ENCODE results near the gene ATP6V0E1.

Gene ATP6V0E1

DNA sequence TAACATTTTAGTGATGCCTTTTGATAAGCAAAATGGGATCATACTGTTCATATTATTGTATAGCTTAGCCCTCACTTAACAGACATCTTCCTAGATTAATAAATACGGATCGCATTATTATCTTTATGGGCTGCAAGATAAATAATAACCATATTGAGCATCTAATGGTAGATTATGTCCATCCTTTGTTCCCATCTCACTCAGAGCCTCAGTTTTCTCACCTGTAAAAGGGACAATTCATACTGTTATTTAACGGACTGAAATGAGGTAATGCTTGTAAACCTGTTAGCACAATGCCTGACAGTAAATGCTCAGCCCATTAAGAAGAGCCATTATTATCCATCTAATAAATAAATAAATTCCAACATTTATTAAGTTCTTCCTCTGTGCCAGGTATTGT lies 27.3 kb upstream of the ATP6V0E1 start:
- no peak for FAIRE-seq
- no peak for DNase-seq (ENCODE audit: insufficient read length, low spot score)

DNA sequence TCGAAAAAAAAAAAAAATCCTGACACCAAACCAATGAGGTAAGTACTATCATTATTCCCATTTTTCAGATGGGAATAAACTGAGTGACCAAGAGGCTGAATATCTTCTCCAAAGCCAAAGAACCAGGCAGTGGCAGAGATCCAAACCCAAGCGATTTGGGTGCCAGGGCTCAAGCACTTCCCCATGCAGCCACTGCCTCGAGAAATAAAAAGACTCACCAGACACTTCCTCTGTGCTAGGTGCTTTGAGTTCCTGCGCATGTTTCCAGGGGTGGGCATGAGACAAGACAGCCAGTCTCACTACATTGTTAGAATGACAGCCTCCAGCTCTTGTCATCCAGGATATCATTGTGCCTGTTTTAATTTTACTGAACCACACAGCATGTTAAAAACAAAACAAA lies 26.6 kb upstream of the ATP6V0E1 start:
- FAIRE-seq = no peak
- no peak for DNase-seq (ENCODE audit: insufficient read length, low spot score)

DNA sequence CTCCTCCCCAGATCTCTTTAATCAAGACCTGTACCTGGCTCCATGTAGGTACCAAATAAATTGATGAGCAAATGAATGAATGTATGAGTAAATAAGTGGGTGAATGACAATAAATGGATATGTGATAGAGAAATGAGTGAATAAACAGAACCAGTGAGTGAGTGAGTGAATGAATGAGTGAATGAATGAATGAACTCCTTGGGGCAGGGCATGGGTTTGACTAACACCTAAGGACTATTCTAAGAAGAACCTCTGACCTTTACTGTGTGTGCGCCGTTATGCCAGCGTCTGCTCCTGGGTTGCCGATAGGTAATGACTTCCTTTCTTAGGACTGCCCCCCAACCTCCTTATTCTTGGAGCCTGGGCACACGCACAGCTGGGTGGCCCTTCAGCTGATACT lies 26.1 kb upstream of the ATP6V0E1 start:
- FAIRE-seq (no peak), DNase-seq (ENCODE audit: insufficient read length, low spot score) (no peak)

DNA sequence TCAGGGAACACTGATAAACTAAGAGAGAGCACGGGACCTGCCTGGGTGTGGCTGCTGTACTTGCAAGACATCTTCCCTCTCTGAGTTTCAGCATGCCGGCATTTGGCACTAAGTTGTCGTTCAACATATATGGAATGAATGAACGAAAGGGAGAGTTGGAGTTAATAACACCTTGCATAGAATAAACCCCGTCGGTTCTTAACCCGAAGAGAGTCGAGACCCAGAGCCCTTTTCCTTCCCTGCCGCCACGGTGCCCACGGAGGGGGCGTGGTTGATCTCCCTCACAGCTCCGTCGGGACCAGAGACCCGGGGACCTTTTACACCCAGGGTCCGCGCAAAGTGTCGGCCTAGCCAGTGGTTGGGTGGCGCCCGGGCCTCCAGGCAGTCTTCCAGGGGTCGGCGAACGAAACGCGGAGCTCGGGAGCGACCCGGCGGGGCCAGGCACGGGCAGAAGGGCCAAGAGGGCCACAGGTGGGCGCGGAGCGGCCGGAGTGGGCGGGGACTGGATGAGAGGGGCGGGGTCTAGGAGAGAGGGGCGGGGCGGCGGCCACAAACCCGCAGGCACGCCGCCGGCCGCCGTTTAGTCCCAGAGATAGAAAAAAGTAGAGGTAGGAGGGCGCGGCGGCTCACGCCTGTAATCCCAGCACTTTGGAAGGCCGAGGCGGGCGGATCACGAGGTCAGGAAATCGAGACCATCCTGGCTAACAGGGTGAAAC lies 25.1 kb upstream of the ATP6V0E1 start:
- FAIRE-seq (no peak), DNase-seq (ENCODE audit: insufficient read length, low spot score) (no peak)

DNA sequence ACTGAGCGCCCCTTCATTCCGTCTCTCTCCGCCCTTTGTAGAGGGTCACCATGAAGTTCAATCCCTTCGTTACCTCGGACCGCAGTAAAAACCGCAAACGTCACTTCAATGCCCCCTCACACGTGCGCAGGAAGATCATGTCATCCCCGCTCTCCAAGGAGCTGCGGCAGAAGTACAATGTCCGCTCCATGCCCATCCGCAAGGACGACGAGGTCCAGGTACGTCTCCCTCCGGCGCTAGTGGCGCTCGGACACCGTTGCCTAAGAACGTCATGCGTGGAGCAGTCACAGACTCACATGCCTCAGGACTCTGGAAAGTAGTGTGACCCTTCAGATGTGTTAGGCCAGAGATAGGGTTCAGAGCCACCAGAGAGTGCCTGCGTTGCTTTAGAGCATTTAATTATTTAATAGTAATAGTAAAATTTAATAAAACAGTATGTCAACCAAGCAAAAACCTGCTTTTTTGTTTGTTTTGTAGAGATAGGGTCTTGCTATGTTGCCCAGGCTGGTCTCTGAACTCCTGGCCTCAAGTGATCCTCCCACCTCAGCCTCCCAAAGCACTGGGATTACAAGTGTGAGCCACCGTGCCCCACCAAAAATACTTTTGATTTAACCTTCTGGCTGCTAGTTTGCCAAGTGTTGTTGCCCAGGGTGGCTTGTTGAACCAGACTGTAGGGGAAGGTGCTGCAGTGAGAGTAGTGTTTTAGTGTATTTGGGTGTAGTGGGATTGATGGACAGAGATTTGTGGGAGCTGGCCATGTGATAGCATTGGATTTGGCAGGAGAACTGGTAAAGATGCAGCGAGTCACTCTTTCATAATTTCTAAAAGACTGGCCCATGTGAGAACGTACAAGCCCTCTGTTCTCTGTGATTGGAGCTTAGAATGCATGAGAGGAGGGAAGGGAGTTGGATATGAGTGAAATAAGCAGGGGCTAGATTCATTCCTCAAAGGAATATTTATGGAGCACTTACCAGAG lies 23.5 kb upstream of the ATP6V0E1 start:
- peak; percentile 36 for FAIRE-seq
- no peak for DNase-seq (ENCODE audit: insufficient read length, low spot score)

DNA sequence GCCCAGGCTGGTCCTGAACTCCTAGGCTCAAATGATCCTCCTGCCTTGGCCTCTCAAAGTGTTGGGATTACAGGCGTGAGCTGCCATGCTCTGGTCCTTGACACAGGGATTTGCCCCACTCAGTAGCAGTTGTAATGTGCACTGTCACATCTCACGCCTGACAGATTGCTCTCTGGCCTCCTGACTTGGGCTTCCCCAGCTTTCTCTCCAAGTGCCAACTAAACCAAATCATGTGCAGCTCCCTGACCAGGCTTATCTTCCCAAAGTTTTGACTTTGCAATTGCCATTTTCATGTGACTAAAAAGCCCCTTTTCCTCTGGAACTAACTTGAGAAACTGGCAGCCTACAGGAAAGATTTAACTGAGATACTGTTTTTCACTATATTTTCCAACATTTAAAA lies 13.7 kb upstream of the ATP6V0E1 start:
- DNase-seq (ENCODE audit: insufficient read length, low spot score) = no peak
- FAIRE-seq = no peak

DNA sequence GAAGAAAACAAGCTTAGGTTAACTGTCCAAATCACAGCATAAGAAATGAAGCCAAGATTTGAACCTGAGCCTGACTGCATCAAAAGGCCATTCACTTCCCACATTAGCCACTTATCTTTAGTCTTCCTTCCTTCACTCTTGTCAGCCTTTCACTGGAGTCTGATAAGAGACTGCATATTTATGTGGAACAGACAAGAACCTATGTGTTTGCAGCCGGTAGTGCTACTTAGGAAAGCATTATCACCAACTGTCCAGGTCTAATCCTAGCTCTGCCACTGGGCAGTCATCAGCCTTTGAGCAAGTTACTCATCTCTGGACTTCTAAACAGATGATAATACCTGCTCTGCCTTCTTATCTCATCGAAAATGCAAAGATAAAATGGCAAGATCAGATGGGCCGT lies 12.1 kb upstream of the ATP6V0E1 start:
- DNase-seq (ENCODE audit: insufficient read length, low spot score) (no peak), FAIRE-seq (no peak)

DNA sequence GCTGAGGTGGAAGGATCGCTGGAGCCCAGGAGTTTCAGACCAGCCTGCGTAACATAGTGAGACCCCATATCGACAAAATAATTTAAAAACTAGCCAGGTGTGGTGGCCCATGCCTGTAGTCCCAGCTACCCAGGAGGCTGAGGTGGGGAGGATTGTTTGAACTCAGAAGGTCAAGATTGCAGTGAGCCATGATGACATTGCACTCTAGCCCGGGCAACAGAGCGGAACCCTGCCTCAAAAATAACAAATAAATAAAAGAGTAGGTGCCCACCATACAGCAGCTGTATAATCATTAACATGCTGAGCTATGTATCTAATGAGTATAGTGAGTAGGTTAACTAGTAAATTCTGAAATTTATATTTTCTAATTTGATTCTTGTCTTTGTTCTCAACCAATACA lies 11.0 kb upstream of the ATP6V0E1 start:
- FAIRE-seq (no peak), DNase-seq (ENCODE audit: insufficient read length, low spot score) (no peak)

DNA sequence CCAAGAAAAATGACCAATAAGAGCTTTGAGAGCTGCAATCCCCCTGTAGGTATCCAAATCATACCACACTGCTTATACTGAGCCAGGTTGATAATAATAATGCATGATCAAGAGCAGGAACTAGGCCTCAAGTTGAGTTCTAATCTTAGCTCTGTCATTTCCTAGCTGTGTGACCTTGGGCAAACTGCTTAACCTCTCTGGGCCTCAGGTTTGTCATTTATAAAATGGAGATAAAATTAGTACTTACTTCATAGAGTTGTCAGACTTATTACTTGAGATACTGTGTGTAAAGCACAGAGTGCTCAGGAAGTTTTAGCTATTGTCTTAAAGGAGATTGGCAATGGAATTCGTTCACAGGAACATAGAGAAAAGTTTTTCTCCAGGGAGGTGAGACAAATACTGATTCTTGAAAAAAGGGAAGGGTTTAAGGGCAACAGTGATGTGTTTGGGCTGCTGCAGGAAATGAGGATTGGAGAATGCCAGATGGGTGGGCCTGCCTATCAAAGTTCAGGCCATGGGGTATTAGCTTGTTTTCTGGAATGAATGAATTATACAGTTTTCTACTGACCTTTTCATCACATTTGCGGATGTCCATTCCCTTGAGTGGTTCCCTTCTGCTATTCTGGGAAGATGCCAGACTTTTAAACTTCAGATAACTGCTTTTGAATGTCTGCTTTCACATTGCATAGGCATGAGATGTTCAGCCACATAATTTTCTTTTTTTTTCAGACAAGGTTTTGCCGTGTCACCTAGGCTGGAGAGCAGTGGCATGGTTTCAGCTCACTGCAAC lies 10.2 kb upstream of the ATP6V0E1 start:
- no peak for DNase-seq (ENCODE audit: insufficient read length, low spot score)
- FAIRE-seq = no peak

DNA sequence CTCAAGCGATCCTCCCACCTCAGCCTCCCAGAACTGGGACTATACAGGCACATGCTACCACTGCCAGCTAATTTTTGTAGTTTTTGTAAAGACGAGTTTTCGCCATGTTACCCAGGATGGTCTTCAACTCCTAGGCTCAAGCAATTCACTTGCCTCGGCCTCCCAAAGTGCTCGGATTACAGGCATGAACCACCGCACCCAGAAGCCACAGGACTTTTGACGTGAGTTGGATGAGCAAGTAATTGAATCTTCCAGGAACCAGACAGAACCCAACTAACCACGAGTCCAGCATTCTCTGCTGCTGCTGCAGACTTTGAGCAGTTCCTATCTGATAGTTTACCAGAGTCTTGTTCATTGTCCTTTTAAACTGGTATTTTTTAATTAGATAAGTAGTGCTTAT lies 9.6 kb upstream of the ATP6V0E1 start:
- FAIRE-seq (no peak), DNase-seq (ENCODE audit: insufficient read length, low spot score) (no peak)

DNA sequence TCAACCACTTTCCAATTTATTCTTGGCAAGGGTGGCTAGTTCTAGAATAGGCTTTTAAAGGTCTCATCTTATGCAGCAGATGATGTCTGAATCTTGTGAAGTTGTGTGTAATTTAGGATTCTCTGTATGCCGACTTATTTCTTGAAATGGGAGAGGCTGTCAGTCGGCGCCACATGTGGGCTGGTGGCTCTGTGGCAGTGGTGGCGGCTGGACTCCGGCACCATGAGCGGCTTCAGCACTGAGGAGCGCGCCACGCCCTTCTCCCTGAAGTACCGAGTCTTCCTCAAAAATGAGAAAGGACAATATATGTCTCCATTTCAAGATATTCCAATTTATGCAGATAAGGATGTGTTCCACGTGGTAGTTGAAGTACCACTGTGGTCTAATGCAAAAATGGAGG lies 8.3 kb upstream of the ATP6V0E1 start:
- FAIRE-seq = no peak

DNA sequence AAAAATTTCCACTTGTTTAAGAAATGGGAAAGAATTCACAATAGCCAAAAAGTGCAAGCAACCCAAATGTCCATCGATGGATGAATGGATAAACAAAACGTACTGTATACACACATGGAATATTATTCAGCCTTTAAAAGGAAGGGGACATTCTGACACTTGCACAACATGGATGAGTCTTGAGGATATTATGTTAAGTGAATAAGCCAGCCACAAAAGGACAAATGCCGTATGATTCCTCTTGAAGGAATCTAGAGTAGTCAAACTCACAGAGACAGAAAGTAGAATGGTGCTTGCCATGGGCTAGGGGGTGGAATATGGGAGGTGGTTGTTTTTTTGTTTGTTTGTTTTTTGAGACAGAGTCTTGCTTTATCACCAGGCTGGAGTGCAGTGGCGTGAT lies 3.8 kb upstream of the ATP6V0E1 start:
- no peak for DNase-seq (ENCODE audit: insufficient read length, low spot score)
- FAIRE-seq = no peak

More for the DNA sequence above, 8.3 kb upstream of the ATP6V0E1 start:
- DNase-seq (ENCODE audit: insufficient read length, low spot score) = no peak

DNA sequence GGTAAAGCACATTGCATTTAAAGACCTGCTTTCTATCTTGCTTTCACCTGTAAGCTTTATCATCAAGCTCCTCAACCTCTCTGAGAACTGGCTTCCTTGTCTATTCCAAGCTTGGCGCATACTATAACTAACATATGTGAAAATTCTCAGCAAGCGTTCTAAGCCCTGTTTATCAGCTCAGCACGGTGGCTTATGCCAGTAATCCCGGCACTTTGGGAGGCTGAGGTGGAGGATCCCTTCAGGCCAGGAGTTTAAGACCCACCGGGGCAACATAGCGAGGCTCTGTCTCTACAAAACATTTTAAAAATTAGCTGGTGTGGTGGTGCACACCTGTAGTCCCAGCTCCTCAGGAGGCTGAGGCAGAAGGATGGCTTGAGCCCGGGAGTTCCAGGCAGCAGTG lies 1.6 kb upstream of the ATP6V0E1 start:
- FAIRE-seq = no peak
- DNase-seq (ENCODE audit: insufficient read length, low spot score) = no peak

DNA sequence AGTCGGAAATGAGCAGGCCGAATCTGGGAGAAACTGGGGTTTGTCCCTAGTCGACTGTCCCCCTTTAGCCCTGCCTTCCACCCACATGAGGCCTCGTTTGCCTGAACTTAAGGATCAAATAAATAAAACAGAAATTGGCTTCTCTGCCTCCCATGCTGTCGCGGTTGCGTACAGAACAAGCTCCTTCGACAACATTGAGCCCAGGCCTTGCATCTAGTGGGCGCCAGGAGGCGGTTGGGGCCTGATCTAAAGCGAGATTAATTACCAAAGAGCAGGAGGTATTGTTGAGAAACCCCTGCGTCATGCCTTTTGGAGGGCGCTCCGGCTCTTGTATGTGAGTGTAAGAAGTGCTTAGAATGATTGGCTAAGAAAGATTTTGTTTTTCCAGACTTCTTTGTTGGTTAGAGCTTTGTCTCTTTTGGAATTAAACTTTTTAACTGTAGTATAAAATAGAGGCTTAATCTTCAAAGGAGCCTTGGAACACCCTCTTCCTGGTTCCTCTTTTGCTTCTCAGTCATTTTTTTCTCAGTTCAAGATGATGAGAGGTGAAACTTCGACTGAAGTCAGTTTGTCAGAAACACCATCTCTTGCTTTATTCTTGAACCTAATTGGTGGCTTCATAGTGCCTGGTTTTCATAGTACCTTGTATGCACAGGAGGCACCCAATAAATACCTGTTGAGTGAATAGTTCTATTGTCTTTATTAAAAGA lies 828 bp downstream of the ATP6V0E1 start:
- FAIRE-seq = no peak
- DNase-seq (ENCODE audit: insufficient read length, low spot score) = peak; percentile 61

DNA sequence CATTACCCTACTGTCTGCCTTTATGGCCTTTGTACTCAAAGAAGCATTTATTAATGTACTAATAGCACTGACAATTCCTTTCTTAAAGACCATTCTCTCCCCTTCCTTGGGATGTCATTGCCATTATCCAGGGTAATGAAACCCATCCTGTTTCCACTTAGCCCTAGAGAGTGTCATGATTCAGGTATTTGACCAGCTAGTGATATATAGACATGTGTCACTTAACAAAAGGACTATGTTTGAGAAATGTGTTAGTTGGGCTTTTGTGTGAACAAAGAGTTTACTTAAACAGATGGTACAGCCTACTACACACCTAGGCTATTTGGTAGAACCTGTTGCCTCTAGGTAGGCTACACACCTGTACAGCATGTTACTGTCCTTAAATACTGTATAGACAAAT lies 2.0 kb downstream of the ATP6V0E1 start:
- FAIRE-seq = no peak
- DNase-seq (ENCODE audit: insufficient read length, low spot score) = no peak

DNA sequence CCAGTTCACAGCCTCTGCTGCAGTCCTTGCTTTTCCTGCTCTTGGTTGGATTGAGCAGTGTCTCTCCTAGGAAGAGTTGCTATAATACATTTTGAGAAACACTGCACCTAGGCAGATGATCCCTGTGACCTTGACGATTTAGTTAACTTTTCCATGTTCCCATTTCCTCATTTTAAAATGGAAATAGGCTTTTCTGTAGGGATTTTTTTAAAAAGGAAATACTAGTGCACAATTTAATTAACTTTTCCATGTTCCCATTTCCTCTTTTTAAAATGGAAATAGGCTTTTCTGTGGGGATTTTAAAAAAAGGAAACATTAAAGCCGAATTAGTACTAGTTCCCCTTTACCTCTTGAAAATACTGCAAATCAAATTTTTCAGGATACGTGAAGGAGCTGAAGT lies 4.7 kb downstream of the ATP6V0E1 start:
- no peak for DNase-seq (ENCODE audit: insufficient read length, low spot score)
- FAIRE-seq = no peak

DNA sequence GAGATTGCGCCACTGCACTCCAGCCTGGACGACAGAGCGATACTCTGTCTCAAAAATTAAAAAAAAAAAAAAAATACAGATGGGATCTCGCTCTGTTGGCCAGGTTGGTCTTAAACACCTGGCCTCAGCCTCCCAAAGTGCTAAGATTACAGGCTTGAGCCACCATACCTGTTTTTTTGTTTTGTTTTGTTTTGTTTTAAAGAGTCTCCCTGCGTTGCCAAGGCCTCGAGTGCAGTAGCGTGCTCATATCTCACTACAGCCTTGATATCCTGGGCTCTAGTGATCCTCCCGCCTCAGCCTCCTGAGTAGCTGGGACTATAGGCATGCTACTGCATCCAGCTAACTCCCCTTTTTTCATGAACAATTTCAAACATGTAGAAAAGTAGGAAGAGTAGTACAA lies 7.2 kb downstream of the ATP6V0E1 start:
- no peak for DNase-seq (ENCODE audit: insufficient read length, low spot score)
- no peak for FAIRE-seq

DNA sequence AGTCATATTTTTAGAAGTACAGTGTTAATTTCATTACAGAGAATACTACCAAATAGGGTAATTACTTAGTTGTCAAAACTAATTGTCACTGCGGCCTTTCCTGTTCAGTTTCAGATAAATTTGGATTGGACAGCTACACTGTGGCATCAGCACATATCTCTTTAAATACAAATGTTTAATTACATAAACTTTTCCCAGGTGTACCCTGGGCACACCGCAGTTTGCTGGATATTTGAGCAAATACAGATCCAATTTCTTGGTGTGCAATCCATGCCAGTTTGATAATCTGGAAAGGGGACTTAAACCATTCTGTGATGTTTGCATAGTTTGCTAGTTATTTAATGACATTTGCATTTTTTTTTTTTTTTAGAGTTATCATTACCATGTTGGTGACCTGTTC lies 10.8 kb downstream of the ATP6V0E1 start:
- no peak for DNase-seq (ENCODE audit: insufficient read length, low spot score)
- FAIRE-seq = no peak

DNA sequence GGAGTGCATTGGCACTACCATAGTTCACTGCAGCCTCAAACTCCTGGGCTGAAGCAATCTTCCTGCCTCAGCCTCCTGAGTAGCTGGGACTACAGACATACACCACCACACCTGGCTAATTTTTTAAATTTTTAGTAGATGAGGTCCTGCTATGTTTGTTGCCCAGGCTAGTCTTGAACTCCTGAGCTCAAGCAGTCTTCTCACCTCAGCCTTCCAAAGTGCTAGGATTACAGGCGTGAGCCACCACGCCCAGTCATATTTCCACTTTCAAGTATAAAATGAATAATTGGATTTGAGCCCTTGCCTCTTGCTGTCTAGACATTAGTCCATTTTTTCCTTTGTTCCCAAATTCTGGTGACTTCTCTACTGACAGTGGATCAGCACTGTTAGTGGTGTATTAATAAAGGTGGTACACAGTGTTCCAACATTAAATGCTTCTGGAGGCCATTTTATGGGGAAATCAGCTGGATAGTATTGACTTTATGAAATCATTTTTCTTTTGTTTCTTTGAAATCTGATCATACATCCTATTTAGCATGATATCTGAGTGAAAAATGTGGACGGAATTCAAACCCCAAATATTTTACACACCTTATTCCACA lies 15.9 kb downstream of the ATP6V0E1 start:
- FAIRE-seq = no peak
- DNase-seq (ENCODE audit: insufficient read length, low spot score) = no peak

DNA sequence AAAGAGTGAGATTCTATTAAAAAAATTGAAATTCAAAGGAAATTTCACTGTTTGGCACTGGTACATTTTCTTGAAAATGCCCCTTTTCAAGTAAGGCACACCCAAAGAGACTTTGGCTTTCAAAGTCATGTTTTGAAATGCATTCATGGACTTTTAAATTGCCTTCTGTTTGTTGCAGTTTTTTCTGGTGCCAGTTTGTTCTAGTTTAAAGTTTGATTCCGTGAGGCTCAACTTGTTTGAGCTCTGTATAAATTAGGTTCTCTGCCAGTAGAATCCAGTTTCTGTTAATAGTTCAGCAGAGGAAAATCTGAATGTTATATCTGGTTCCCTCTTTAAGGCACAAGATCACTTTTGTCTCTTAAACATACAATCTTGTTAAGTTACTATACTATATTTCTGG lies 16.4 kb downstream of the ATP6V0E1 start:
- FAIRE-seq = no peak
- no peak for DNase-seq (ENCODE audit: insufficient read length, low spot score)

Measured in HTR-8/SVneo (cell line).